Body of pancreas (tissue), 4 donors: ENCODE data around the gene C6orf62. TPM values are rescaled to one million over a fixed set of nuclear protein-coding genes. Genes with fewer than 3 reads are reported as not detected.
"Not testable (repeated sequence)": the region's sequence is repeated elsewhere in the genome, so short reads cannot be mapped to it uniquely, and the experiment has no call there.

Source experiments
- ATAC-seq: fragments of 150-250 bp; one replicate; pipeline ENCODE4 v1.9.1; 2016
- DNase-seq, 4 donors: peaks; one replicate each; pipeline ENCODE4 v3.0.0-alpha.2; 2019
- H3K27ac ChIP-seq, 4 donors: fragments of 200-600 bp; sonication (generic); 1 replicate in 3 of 4; 2 replicates in 1 of 4; pipeline versions ENCODE4 v1.5.1 to v1.6.1; 2016 to 2019; ENCODE audit warnings: mild to moderate bottlenecking in 1 of 4, mixed read lengths in 1 of 4, moderate library complexity in 1 of 4
- H3K27me3 ChIP-seq, 2 donors: fragments of 200-600 bp; sonication (generic); one replicate each; pipeline ENCODE4 v1.6.0; 2016; ENCODE audit warnings: mild to moderate bottlenecking in 1 of 2
- H3K36me3 ChIP-seq, 2 donors: fragments of 200-600 bp; sonication (generic); replicated peaks in 1 of 2; 2 replicates each; pipeline ENCODE4 v1.5.1; 2016; ENCODE audit warnings: low read depth in 2 of 2; ENCODE audit not compliant: insufficient read depth in 1 of 2
- H3K4me1 ChIP-seq: fragments of 200-600 bp; sonication (generic); one replicate; pipeline ENCODE4 v1.6.0; 2016
- H3K4me3 ChIP-seq, 2 donors: fragments of 200-600 bp; sonication (generic); 1 replicate in 1 of 2; 2 replicates in 1 of 2; pipeline ENCODE4 v1.5.1; 2016 to 2019
- H3K9me3 ChIP-seq, 3 donors: fragments of 200-600 bp; sonication (generic); 1 replicate in 2 of 3; 2 replicates in 1 of 3; pipeline ENCODE4 v1.5.1; 2016
- CTCF ChIP-seq, 7 experiments: fragments of 450-650 bp in 4 of 7; fragments of 200-600 bp in 3 of 7; sonication (generic) in 3 of 7; IDR thresholded peaks; one replicate each; pipeline ENCODE4 v1.5.1; 2016 to 2019; ENCODE audit warnings: antibody characterized with exemption in 7 of 7
- POLR2A ChIP-seq, 3 donors: fragments of 450-650 bp; IDR thresholded peaks; one replicate each; pipeline ENCODE4 v1.6.1; 2016; ENCODE audit warnings: antibody characterized with exemption in 3 of 3, mild to moderate bottlenecking in 2 of 3
- WGBS, 2 donors: methylation state at CpG; one replicate each; pipeline ENCODE4 v1.1.5; 2017; 5-methylcytosine and 5-hydroxymethylcytosine counted together
- intact Hi-C: fragments of 100-400 bp; cut with DNase I; formaldehyde crosslinking; loops from one replicate; pipeline ENCODE4 v1.15.1; 2023
- total RNA-seq, 2 donors: library from RNA; depleted of rRNA; stranded (reverse); fragments of >200 nt; gene quantifications; one replicate each; pipeline ENCODE4 v1.1.0, GENCODE V29; 2016

C6orf62 gene
- total RNA-seq, 2 donors from 2014 or later, result 46.5 to 70.0 TPM

- DNase-seq, result no peak
- Histone ChIP-seq H3K27ac (no peak overlapping the region), H3K9me3 (no peaks in the 10 kb centered on the region), H3K27me3 (no peaks in the 10 kb centered on the region), H3K4me3 (no peak overlapping the region), H3K36me3 (no peaks in the 10 kb centered on the region), H3K4me1 (peaks cover 17% of the 10 kb centered on the region)
- intact Hi-C loops, result loop anchor here (10.0 kb wide), 1 partner anchor 45 kb away; the partner anchor contains the start of gene C6orf62
- ATAC-seq, result no peak
- WGBS, 2 donors, result 90 to 91% methylated on average over 3 of the region's 3 CpGs
- TF ChIP-seq CTCF (IDR thresholded peaks at IDR 0.05), result no peak
Measured at GRCh38 chr6:24759718-24760117, 40.8 kb upstream of the C6orf62 start.

- no peak for TF ChIP-seq POLR2A (IDR thresholded peaks at IDR 0.05)
- TF ChIP-seq CTCF (IDR thresholded peaks at IDR 0.05), result no peak
- no peak for DNase-seq
- H3K9me3 ChIP-seq, result no peaks in the 10 kb centered on the region
- H3K27ac ChIP-seq, result no peak overlapping the region
- H3K27me3 ChIP-seq, result no peaks in the 10 kb centered on the region
- WGBS, 2 donors, result 81 to 97% methylated on average over 6 of the region's 6 CpGs
- no peaks in the 10 kb centered on the region for H3K36me3 ChIP-seq
- no peak overlapping the region for H3K4me3 ChIP-seq
- ATAC-seq, result no peak
- H3K4me1 ChIP-seq, result peaks cover 11% of the 10 kb centered on the region
- intact Hi-C loops, result no loop called here
Measured at GRCh38 chr6:24757611-24758010, 38.7 kb upstream of the C6orf62 start.

GRCh38 chr6:24755279-24755678 is 36.3 kb upstream of the C6orf62 start:
- no peaks in the 10 kb centered on the region for H3K9me3 ChIP-seq
- no peak overlapping the region for H3K4me3 ChIP-seq
- no peak for TF ChIP-seq CTCF (IDR thresholded peaks at IDR 0.05)
- no peak for TF ChIP-seq POLR2A (IDR thresholded peaks at IDR 0.05)
- intact Hi-C loops, result no loop called here
- ATAC-seq, result no peak
- no peaks in the 10 kb centered on the region for H3K27me3 ChIP-seq
- H3K36me3 ChIP-seq, result no peaks in the 10 kb centered on the region
- DNase-seq, result no peak
- peaks cover 13% of the 10 kb centered on the region for H3K4me1 ChIP-seq
- no peak overlapping the region for H3K27ac ChIP-seq

- H3K9me3 ChIP-seq, H3K27me3 ChIP-seq, H3K27ac ChIP-seq, ATAC-seq, H3K4me3 ChIP-seq, H3K36me3 ChIP-seq, DNase-seq, intact Hi-C loops: not testable (repeated sequence)
- WGBS, 2 donors, result 90 to 92% methylated on average over 4 of the region's 4 CpGs
- H3K4me1 ChIP-seq, result peaks cover 13% of the 10 kb centered on the region
Measured at GRCh38 chr6:24754378-24754777, 35.4 kb upstream of the C6orf62 start.

- no peak overlapping the region for H3K4me3 ChIP-seq
- H3K9me3 ChIP-seq, result no peaks in the 10 kb centered on the region
- intact Hi-C loops, result no loop called here
- no peaks in the 10 kb centered on the region for H3K36me3 ChIP-seq
- DNase-seq (no peak), ATAC-seq (no peak)
- no peak for TF ChIP-seq CTCF (IDR thresholded peaks at IDR 0.05)
- no peak for TF ChIP-seq POLR2A (IDR thresholded peaks at IDR 0.05)
- WGBS, 2 donors, result 31 to 52% methylated on average over 2 of the region's 2 CpGs
- no peaks in the 10 kb centered on the region for H3K27me3 ChIP-seq
- H3K4me1 ChIP-seq, result peaks cover 13% of the 10 kb centered on the region
- H3K27ac ChIP-seq, result peak overlapping the region in 1 of 4 donors; percentile 58
Measured at GRCh38 chr6:24753545-24753944, 34.6 kb upstream of the C6orf62 start.
